ENCODE data around the gene HSPB6.

The HSPB6 gene

DNA sequence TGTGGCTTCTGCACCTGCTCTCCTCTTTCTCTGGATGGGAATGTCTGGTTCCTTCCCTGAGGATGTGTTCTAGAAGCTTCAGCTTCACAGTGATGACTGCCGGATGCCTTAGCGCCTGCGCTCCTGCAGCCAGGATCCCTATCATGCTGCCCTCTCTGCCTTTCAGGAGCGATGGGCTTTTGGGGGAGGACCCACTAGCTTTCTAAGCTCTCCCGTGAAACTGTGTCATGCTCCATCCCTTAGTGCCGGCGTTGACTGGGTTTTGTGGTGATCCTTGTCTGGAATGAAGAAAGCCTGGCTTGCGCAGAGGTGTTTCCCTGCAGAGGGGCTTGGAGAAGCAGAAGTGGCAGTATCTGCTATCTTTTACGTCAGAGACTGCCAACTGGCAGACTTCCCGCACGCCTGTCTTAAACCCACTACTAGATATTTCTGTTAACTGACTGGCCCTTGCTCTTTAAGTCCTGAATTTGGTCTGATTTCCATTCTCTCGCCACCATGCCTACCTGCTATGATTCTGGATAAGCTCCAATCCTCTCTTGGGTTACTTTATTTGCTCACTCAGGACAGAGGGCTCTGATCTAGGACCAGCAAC, 42.8 kb downstream of the HSPB6 start:
- no peak for DNase-seq

DNA sequence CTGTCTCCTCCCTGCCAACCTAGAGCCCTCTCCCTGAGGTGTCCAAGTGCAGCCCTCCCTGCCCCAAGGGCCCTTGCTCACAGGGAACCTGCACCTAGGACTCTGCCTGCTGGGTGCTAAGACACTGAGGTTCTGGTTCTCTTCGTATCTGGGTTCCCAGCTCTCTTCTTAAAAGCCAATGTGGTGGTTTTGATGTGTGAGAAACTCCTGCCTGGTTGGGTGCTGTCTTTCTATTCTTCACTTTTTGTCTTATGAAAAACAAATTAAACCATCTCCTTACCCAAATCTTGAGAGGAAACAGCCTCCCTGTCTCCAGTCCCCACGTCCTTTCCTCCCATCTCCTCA, 43.4 kb downstream of the HSPB6 start:
- DNase-seq, result no peak

DNA sequence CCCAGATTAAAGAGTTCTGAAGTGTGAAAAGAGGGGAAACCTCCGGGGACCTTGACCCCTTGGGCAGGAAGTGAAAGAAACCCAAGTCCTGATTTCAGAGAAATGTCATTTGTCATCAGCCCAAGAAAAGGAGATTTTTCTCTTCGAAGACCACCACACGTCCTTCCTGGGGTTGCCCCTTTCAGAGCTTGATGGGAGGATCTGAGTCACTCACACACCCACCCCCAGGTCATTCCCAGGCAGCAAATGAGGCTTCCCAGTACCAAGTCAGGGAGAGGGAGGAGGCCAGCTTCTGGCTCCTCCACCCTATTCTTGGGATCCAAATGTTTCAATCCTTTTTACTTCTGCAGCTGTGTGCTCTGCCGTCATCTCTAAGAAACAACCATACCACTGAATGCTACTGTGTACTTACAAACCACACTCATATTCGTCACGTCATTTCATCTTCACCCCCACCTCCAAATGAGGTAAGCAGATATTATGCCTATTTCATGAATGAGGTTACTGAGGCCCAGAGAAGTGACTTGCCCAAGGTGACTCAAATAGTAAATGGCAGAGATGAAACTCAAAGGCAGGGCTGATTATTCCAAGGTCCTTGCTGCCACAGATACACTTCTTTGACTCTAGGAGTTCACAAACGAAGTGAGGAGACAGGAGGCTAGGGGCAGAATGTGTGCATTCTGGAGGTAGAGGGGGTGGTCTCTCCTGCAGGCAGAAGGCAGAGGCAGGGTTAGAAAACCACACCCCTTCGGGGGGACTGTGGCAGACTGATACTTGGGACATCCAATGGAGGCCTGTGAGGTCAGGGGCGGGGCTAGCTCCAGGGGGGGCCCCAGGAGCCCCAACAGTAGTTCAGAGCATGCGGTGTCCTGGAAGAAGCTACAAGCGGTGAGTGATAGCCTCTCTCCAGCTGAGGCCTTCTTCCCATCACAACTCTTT, 44.0 kb downstream of the HSPB6 start:
- DNase-seq, result no peak

DNA sequence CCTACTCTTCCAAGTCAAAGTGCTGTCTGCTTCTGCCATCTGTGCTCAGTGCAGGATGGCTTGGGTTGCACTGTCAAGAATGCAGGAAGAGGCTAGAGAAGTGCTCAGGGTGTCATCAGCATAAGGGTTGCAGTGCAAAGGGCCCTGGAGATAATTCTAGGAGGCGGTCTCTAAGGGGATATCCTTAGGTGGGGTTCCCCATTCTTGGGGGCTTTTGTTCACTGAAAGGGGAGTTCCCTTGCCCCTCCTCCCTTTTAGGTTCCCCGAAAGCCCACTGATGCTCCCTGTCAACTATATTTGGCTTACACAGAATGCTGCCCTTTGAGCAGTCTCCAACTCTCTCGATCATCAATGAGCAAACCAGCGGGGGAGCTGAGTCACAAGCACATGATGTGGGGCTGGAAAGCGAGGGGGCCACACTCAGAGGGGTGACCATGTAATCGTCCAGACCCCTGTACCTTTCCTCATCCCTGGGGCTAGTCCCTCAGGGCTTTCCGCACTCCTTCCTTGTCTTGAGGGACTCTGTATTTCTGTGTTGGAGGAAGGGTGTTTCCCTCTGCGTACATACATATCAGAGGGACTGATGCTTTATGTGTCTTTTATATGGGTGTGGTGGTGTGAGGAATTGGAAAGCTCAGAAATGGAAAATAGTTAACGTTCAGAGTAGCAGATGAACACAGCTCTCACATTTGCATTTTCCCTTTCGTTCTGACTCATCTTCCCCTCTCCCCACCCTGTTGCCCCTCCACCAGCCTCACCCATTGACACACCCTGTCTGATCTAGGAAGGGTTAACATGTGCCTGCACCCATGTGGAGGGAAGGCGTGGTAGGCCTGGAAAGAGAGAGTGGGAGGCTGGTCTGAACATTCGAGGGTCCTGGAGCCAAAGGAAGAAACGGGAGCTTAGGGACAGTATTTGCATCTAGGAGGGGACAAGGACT, 45.8 kb downstream of the HSPB6 start:
- no peak for DNase-seq

DNA sequence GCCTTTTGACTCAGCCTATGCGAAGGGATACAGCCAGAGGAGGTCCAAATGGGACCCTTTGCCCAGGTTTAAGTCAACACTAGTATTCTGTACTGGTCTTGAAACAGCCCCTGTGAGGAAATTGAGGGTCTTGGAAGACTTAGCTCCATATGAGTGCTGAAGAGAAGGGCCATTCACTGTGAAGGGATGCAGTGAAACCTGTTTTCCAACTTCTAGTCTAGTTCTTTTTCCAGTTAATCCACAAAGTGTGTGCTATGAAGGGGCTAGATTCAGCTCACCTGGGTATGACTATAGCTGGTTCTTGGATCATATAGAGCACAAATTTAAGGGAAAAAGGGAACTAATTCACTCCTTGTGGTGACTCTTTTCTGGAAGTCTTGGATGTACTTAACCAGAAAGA, 48.4 kb downstream of the HSPB6 start:
- DNase-seq, result no peak
